Hematopoietic multipotent progenitor cell (in vitro differentiated cells): Measurements from ENCODE around the gene BRIP1. TPM values are rescaled to one million over a fixed set of nuclear protein-coding genes. Genes with fewer than 3 reads are reported as not detected.
"Not testable (repeated sequence)": the region's sequence is repeated elsewhere in the genome, so short reads cannot be mapped to it uniquely, and the experiment has no call there.

Source experiments
- DNase-seq, 3 donors: peaks; one replicate each; pipeline ENCODE4 v3.0.0-alpha.2; 2011 to 2015; ENCODE audit warnings: low read depth in 2 of 3, low spot score in 2 of 3
- total RNA-seq: library from RNA; depleted of rRNA; stranded (reverse); fragments of >200 nt; gene quantifications from one replicate; pipeline ENCODE4 v1.2.3, GENCODE V29; 2012

The BRIP1 gene
- total RNA-seq, 1 donor: 4.0 TPM

DNA sequence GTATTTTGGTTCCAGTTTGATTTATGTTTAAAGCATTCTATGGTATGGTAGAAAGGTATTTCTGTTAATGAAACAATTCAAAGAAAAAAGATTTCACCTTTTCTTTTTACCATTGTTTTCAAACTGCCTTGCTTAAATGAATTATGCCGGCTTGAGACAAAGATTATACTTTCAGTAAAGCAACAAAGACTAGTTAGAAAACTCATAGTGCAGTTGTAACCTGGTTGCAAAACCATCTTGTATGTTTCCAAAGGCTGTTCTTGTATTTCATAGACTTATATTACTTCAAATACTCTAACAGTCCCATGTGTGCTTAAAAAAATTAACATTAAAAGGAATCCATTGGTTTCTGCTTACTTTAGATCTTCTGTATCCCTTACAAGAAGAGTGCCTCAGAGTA, 153.8 kb downstream of the BRIP1 start:
- DNase-seq: no peak

DNA sequence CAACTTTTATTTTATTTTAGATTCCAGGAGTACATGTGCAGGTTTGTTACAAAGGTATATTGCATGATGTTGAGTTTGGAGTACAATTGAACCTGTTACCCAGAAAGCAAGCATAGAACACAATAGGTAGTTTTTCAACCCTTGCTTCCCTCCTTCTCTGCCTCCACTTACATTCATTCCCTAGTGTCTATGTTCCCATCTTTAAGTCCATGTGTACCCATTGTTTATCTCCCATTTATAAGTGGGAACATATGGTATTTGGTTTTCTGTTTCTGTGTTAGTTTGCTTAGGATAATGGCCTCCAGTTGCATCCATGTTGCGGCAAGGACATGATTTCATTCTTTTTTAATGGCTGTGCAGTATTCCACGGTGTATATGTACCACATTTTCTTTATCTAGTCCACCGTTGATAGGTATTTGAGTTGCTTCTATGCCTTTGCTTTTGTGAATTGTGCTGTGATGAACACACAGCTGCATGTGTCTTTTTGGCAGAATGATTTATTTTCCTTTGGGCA, 158.3 kb downstream of the BRIP1 start:
- no peak for DNase-seq

- DNase-seq: no peak
Observed at GRCh38 chr17:61702450-61702849, 160.9 kb downstream of the BRIP1 start.

GRCh38 chr17:61701978-61702377, 161.3 kb downstream of the BRIP1 start:
- no peak for DNase-seq

GRCh38 chr17:61701334-61701733, 162.0 kb downstream of the BRIP1 start:
- DNase-seq: no peak

GRCh38 chr17:61700252-61700651, 163.1 kb downstream of the BRIP1 start:
- peak in 1 of 3 donors; percentile 20 for DNase-seq

DNA sequence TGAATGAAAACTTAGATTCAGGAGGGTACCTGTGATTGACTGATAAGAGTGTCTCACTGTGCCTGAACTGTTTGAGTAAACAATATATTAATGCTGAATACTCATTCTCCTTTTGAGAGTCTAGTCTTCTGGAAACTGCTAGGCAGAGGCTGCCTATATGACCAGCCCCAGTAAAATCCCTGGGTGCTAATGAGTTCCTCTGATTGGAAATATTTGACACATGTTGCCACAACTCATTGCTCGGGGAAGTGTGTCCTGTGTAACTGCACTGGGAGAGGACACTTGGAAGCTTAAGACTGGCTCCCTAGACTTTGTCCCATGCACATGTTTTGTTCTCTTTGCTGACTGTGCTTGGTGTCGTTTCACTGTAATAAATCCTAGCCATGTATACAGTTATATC, 163.6 kb downstream of the BRIP1 start:
- no peak for DNase-seq

DNA sequence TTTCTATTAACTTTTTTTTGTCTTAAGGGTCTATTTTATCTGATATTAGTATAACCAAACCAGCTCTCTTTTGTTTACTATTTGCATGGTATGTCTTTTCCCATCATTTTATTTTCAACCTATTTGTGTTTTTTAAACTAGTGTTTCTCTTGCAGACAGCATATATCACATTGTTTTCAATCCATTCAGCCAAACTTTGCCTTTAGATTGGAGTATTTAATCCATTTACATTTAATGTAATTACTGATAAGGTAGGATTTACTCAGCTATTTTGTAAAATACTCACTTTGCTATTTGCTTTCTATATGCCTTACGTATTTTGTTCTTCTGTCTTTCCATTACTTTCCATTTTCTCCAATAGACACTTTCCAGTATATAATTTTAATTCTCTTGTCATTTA, 164.3 kb downstream of the BRIP1 start:
- no peak for DNase-seq

GRCh38 chr17:61698244-61698643, 165.1 kb downstream of the BRIP1 start:
- no peak for DNase-seq

DNA sequence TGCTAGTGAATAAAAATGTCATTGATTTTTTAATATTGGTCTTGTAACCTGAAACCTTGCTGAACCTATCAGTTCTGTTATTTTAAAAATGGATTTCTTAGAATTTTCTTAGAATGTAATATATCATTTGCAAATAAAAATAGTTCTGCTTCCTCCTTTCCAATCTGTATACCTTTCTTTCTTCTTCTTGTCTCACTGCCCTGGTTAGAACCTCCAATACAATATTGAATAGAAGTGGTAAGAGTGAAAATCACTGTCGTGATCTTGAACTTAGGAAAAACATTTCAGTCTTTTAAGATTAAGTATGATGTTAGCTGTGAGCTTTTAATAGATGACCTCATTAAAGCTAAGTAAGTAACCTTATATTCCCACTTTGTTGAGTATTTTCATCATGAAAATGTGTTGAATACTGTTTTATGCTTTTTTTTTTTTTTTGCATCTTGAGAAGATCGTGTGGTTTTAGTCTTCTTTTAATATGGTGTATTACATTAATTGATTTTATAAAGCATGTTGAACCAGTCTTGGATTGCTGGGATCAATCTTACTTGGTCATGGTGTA, 167.5 kb downstream of the BRIP1 start:
- no peak for DNase-seq

GRCh38 chr17:61694095-61694494, 169.2 kb downstream of the BRIP1 start:
- DNase-seq: no peak

- DNase-seq: no peak
Observed at GRCh38 chr17:61689610-61690180, 173.6 kb downstream of the BRIP1 start.

DNA sequence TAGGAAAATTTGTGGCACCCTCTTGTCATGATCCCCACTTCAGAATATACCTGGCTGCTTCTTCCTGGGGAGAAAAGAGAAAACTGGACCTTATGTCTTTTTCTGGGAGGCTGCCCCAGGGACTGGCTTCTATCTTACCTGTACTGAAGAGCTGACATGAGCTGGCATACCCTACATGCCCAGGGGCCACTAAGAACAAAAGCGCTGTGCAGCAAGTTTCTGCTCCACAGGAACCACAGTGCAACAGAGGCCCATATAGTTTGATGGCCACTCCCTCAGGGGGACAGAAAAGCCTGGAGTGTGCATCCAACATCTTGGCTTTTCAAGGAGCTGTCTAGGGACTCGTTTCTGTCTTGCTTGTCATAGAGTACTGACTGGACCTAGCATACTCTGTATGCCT, 175.6 kb downstream of the BRIP1 start:
- no peak for DNase-seq

DNA sequence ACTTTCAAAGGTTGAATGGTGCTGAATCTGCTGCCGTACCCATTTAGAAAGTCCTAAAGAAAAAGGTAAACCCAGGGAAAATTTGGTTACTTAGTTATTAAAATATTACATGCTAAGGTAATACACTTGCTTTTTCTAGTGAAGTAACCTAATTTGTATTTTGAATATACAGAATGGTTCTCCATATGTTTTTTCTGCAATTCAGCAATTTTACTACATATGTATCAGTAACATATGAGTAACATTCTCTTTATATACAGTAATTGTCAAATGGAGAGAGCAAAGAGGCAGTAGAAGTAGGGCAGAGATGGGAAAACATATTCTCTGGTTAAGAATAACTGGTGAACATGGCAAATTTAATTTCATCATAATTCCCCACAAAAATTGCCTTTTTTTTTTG, 177.2 kb downstream of the BRIP1 start:
- no peak for DNase-seq

GRCh38 chr17:61684818-61685217, 178.5 kb downstream of the BRIP1 start:
- no peak for DNase-seq

- DNase-seq: no peak
Observed at GRCh38 chr17:61684172-61684571, 179.2 kb downstream of the BRIP1 start.

- no peak for DNase-seq
Observed at GRCh38 chr17:61683466-61683865, 179.9 kb downstream of the BRIP1 start.

- DNase-seq: no peak
Observed at GRCh38 chr17:61680921-61681320, 182.4 kb downstream of the BRIP1 start.

- DNase-seq: no peak
Observed at GRCh38 chr17:61678339-61678738, 185.0 kb downstream of the BRIP1 start.

- not testable (repeated sequence) for DNase-seq
Observed at GRCh38 chr17:61677150-61677811, 186.0 kb downstream of the BRIP1 start.

DNA sequence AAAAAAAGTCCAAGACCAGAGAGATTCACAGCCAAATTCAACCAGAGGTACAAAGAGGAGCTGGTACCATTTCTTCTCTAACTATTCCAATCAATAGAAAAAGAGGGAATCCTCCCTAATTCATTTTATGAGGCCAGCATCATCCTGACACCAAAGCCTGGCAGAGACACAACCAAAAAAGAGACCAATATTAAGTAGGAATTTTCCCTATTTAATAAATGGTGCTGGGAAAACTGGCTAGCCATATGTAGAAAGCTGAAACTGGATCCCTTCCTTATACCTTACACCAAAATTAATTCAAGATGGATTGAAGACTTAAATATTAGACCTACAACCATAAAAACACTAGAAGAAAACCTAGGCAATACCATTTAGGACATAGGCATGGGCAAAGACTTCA, 186.8 kb downstream of the BRIP1 start:
- not testable (repeated sequence) for DNase-seq

GRCh38 chr17:61674609-61675008, 188.7 kb downstream of the BRIP1 start:
- not testable (repeated sequence) for DNase-seq
